ENCODE data around the gene SLC6A20.

The SLC6A20 gene

DNA sequence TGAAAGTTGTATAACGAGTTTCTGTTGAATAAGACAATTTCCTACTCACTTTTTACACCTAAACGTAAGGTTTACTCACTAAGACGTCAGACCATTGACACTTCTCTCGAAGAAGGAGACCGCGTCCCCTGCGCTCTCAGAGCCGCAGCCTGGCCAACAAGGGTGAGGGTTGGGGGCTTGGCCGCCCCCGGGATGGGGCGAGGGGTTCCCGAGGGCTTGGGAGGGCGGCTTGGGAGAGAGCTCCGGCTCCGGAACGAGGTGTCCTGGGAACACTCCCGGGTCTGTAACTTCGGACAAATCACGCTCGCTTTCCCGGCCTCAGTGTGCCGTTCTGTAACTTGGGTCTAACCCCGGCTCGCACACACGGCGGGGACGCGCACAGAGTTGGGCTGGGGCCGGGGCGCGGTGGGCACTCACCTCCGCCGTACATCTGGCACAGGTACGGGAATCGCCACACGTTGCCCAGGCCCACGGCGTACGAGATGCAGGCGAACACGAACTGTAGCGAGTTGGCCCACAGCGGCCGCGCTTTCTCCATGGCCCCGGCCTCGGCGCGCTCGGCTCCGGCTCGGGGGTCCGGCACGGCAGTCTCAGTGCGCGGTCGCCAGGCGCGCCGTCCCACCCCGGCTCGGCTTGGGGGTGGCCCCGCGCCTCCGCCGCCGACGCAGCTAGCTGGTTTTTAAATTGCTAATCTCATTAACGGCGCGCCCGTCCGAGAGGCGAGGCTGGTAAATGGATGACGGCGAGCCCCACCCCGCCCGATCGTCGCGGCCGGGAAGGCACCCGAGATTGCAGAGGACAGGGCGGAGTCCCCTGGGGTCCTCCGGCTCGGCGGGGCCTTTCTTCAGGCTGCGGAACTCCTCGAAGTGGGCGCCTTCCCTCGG is at the start of gene SLC6A20:
TSS of gene SLC6A20 (minus strand) at position 655 of the 884 bp plus-strand sequence. CDS start at position 538, 117 bp downstream.
- DNase-seq, result no peak

GRCh38 chr3:45844616-45845015 is 48.3 kb upstream of the SLC6A20 start:
- DNase-seq, result no peak

DNA sequence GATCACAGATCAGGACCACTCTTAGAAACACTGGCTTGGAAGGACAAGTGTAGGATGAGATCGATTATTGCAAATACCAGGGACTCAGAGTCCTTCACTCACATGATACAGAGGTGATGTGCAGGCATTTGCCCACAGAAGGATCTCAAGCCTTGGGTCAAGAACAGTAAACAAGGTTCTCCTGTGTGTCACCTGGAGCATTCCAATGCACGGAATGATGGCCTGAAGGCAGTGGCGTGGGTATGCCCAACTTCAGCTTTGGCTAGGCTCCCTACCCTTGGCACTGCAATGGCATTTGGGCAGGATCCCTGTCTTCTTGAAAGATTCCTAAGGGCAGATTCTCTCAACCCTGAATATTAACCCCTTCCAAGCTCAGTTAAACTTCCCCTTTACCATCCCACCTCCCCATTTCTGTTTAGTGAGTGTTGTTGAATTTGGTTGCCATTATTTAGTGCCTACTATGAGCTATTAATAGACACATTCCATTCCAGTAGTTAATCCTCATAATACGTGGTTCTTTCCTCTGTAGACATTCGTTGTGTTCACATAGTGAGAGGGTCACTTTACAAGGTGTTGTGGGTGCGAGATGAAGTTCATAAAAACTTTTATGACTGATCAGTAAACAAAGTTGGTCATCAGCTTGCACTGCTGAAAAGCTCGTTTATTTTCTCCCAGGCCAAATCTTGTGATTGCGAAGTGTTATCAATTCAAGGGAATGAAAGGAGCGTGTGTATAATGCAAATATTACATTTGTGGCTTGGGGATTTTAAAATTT is 46.7 kb upstream of the SLC6A20 start:
- no peak for DNase-seq

DNA sequence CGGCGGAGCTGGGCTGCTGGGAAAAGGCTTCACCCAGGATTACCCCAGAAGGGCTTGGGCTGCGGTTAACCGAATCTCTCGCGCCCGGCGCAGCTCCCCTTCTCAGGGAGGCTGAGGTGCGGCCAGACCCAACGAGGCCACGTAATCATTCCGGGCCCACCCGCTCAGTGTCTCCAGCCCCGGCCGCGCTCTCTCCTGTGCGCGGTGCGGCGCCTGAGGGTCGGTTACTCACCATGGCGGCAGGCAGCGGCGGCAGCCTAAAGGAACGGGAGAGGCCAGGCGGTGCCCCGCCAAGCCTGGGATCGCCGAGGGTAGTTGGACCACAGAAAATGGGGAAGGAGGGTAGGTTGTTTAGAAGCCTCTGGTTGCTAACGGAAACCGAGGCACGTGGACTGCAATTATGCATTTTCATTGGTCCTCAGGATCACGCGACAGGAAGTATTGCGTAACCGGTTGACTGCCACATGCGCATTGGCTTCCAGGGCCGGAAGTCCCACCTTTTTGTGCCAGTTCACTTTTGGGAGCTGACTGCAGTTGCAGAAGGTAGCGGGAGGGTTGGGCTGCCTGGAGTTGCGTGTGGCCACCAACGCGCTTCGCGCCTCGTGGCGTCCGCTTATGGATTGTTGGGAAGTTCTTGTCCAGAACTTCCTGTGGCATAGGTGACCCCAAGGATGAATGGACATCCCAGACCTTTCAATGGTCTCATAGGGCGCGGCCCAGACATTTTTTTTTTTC is 45.6 kb upstream of the SLC6A20 start, which contains the start of gene LZTFL1:
TSS of gene LZTFL1 (minus strand) at position 363 of the 735 bp plus-strand sequence. CDS start at position 235, 128 bp downstream.
- peak; percentile 90 for DNase-seq

GRCh38 chr3:45841420-45841756 is 45.1 kb upstream of the SLC6A20 start:
- DNase-seq, result peak; percentile 26

GRCh38 chr3:45838466-45838865 is 42.1 kb upstream of the SLC6A20 start:
- no peak for DNase-seq

GRCh38 chr3:45832699-45833098 is 36.4 kb upstream of the SLC6A20 start:
- DNase-seq, result peak; percentile 14

DNA sequence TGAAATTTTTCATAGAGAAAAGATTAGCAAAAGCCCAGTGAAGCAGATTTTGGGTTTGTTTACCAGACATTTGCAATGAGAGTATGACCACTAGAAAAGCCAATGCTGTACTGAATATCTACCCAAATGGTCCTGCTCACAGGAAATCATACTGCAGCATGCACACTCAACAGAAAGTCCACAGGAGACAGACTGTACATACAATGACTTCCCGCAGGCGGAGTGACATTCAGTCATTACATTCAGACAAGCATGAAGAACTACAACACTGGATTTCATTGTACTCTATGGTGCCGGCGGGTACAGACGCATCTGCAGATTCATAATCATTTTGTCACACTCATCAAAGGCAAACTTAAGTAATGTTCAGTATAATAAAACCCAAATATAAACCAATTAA is 33.8 kb upstream of the SLC6A20 start:
- no peak for DNase-seq

DNA sequence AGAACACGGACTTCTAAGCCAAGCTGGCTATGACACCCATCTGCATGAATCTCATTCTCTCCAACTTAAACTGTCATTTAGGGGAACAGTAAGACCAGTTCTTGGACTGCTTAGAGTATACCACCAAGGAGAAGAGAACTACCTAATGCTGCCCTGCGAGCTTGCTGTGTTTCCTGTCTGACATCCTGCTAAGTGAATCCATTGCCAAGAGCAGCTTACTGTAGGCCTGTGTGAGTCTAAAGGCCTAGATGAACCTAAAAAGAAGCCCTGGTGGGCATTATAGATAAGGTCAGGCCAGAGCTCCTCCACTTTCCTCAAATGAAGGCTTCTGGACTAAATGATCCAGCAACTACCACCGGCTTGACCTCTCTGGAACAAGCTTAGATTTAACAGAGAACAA is 30.6 kb upstream of the SLC6A20 start:
- DNase-seq, result no peak

GRCh38 chr3:45826321-45826720 is 30.0 kb upstream of the SLC6A20 start:
- DNase-seq, result no peak

DNA sequence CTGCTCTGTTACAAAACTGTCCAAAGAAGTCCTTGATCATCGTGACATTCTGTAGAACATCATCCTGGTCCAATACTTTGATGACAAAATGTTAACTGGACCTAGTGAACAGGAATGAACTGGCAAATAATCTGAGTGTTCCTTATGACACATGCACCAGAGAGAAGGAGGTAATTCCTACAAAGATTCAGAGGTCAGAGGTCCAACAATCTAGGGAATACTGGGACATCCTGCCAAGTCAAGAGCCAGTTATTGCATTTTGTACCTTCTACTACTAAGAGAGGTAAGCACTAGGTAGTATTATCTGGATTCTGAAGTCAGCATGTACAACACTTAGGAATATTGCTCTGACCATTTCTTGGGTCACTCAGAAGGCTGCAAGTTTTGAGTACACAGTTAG is 24.8 kb upstream of the SLC6A20 start:
- DNase-seq, result no peak

DNA sequence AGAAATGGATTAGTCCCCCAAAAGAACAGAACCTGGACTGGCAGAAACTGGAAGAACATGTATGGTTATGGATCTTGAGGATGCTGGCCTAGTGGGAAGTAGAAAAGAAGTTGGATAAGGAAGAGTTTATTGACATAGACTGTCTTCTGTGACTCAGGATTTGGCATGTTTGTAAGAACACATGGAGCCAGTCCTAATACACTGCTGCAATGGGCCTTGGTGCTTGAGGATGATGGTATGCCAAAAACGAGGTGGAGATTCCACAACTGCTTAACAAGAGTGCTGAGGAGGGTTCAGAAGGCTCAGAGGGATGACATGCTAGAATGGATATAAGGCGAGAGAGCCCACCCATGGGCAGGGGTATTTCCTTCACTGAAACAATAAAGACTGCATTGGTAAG is 23.2 kb upstream of the SLC6A20 start:
- no peak for DNase-seq

GRCh38 chr3:45817831-45818522 is 21.6 kb upstream of the SLC6A20 start:
- DNase-seq, result no peak

- no peak for DNase-seq
Measured at GRCh38 chr3:45816544-45816943, 20.2 kb upstream of the SLC6A20 start.

DNA sequence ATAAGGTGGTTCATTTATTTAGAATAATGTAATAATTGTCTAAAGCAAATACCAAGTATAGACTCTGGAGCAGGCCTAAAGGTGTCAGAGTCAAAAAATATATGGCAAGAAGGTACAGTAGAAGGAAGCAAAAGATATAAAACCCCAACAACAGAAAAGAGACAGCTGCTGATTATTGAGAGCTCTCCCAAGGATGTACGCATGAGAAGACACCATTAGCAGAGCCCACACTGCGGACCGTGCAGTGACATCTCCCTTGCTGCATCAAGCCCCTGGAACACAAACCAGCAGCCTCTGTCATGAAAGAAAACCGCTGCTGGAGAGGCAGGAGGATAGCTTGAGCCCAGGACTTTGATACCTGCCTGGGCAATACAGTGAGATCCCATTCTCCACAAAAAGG is 18.0 kb upstream of the SLC6A20 start:
- no peak for DNase-seq

DNA sequence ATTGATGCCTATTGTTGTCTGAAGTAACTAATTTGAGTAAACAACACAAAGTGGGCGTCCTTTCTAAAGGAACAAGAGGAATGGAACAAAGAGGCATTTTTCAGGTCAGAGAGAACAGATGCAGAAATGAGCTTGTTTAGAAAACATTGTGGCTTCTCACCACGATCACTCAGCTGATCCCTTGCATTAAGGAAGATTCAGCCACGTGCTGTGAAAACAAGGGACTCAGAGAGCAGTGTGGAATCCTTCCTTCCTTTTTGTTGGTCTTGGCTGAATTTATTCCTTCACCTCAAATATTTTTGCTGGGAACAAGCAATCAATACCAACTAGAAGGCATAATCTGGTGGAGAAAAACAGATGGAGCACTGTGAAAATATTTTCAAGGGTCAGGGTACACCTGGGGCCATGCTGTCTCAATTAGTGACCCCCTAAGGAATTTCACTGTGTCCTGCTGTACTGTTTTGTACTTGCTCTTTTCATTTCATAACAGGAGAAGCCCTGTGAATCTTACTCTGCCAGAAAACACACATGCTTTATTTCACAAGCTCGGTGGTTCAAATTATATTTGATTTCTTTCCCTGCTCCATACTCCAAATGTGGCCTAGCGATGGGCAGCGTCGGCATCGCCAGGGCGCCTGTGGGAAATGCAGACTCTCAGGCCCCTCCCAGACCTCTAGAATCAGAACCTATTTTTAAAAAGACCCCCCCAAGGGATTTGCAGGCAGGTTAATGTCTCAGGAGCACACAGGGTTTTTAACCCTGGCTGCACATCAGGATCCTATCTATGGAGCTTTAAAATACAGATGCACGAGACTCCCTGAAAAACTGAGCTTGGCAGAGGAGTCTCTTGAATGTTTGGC is 11.6 kb upstream of the SLC6A20 start:
- DNase-seq, result no peak

DNA sequence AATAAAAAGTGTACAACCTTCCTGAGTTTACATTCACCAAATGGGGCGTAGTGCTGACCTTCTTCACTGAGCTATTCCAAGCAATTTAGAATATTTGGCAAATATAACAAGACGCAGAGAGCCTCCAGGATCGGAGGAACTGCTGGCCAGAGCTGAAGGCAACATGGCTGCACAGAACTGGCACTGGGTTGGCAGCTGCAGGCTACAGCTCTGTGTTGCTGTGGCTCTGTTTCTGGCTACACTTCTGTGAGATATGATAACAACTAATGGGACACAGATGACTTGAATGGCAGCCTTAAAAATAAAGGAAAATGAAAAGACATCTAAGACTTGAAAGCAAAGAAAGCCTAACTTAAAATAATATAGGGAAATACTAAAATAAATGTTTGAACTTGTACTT is 10.8 kb upstream of the SLC6A20 start:
- DNase-seq, result no peak

- no peak for DNase-seq
Measured at GRCh38 chr3:45806072-45806471, 9.7 kb upstream of the SLC6A20 start.

DNA sequence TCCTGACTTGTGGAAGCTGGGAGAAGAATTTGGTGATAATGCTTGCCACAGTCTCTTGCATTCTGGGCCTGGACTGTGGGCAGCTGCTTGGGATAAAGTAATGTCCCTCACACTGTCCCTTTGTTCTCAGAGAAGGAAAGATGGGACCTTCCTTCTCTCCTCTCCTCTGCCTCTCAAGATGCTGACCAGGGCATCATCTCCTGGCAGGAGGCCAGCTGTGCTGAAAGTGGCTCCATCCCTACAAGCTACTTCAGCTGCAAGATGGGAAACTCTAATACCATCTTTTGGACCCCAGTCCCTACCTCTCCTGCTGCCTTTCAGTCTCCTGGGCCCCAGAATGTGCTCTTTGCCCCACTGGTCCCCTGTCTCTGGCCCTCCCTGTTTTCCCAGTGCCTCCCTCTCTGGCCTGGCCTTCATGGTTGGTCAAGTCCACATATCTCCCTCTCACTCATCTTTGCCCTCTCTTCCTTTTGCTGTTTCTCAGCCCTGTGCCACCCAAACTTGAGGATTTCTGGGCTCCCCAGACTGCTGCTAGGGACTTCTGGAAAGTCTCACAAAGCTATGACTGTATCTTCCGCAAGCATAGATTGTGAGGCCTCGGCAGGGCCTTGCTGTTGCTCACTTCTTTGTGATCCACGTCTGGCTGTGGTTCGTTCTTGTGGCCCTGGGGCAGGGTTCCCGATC is 7.1 kb upstream of the SLC6A20 start:
- DNase-seq, result no peak

DNA sequence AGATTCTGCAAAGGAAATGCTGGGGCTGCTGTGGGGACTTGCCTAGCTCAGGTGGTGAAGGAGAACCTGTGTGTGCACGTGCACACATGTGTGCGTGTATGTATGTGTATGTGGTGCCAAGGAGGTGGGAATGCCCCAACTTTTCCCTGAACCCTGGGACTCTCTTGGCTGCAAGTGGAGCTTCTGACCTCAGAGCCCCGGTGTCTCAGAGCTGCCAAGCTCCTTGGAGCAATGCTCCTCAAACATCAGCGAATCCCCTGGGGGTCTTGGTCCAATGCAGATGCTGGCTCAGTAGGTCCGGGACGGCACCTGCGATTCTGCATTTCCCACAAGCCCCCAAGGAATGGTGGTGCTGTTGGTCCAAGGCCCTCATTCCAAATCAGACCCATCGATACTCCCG is 5.8 kb upstream of the SLC6A20 start:
- no peak for DNase-seq

- DNase-seq, result no peak
Measured at GRCh38 chr3:45800611-45801010, 4.3 kb upstream of the SLC6A20 start.

All from activated CD4-positive, alpha-beta T cell treated with anti-CD3 and anti-CD28 coated beads, Interleukin-10, Interleukin-2, amounts not matched to agents 100 ng/mL and 50 ng/mL, durations not matched to agents 16 hours and 8 hours (primary cell).